ENCODE data around the gene POU6F2.

POU6F2 gene

DNA sequence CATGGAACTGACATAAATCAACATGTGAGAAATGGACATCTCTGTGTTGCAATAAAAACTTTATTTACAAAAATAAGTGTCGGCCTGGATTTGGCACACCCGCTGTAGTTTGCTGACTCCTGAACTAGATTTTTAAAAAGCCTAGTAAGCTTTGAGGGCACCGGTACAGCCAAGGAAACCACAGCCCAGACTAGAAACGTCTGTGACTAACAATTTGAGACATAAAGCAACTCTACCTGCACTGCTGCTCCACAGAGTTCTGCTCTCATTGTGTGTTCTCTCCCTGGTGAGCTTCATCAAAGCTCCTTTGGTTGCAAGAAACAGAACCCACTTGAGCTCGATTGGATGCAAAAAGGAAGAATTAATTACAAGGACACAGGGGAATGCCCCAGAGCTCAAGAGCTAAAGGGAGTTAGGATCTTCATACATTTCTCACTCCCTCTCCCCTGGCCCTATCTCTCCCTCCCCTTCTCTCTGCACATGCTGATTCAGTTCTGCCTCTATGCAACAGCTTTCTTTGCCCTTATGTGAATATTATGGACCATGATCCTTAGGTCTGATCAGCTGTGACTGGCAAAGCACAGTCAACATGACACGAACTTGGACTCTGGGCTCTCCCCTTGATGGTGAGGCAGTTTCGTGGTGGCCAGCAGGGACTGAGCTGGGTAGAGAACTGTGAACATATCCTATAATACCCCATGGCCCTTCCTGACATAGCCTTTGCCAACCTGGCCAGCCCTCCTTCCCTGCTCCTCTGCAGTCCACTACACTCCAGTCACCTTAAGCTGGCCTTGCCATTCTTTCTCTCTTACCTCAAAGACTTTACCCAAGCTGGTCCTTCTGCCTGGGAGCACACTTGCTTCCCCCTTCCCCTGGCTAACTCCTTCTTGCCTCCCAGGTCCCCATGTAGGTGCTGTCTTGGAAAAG lies 511.0 kb downstream of the POU6F2 start:
- H3K36me3 ChIP-seq (ENCODE audit: control insufficient read depth, insufficient read depth, low read length): no peaks in the 10 kb centered on the region
- no peaks in the 10 kb centered on the region for H3K9me3 ChIP-seq (ENCODE audit: control insufficient read depth, low read length)
- 86 to 88% methylated on average over 7 of the region's 7 CpGs for WGBS, 2 experiments
- no peak overlapping the region for H3K4me3 ChIP-seq (ENCODE audit: insufficient read depth, low read depth, low read length)
- H3K4me1 ChIP-seq (ENCODE audit: control insufficient read depth, insufficient read depth, low read length): no peaks in the 10 kb centered on the region
- H3K27me3 ChIP-seq (ENCODE audit: control insufficient read depth, insufficient read depth, low read length, poor library complexity, severe bottlenecking): no peaks in the 10 kb centered on the region
- H3K27ac ChIP-seq (ENCODE audit: insufficient read depth, low read depth, low read length, poor library complexity, severe bottlenecking): no peak overlapping the region

DNA sequence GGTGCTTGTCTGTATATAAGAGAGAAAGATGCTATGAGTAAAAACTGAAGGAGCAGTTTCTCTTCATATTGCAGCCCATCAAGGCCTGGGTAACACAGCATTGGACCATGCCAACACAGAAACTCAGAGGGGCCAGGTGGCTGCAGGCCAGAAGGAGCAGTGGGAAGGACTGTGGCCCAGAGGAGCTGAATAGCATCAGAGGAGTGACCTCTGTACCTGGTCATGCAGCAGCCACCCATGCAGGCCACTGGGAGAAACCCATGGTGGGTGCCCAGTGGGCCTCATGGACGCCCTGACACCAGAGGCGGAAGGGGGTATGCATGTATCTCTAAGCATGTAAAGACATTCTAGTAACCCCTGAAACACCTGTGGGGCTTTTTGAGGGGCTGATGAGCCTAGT lies 512.6 kb downstream of the POU6F2 start:
- 97% methylated on average over 2 of the region's 2 CpGs for WGBS, 2 experiments

DNA sequence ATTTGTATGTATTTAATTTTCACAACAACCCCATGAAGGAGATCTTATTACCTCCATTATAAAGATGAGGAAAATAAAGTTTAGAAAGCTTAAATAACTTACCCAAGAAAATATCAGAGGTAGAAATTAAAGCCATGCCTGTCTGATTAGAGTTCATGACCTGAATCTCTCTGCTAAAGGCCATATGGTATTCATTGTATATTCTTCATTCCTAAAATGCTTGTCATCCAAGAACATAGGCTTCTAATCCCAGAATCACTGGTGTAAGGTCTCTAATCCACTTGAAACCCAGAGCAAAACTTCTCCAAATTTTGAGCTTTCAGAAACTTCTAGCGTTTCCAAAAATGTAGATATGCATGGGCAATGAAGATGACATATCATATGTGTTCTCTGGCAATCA lies 516.2 kb downstream of the POU6F2 start:
- Histone ChIP-seq H3K4me3 (ENCODE audit: insufficient read depth, low read depth, low read length) (no peak overlapping the region), H3K36me3 (ENCODE audit: control insufficient read depth, insufficient read depth, low read length) (no peaks in the 10 kb centered on the region), H3K9me3 (ENCODE audit: control insufficient read depth, low read length) (no peaks in the 10 kb centered on the region), H3K27ac (ENCODE audit: insufficient read depth, low read depth, low read length, poor library complexity, severe bottlenecking) (no peak overlapping the region), H3K27me3 (ENCODE audit: control insufficient read depth, insufficient read depth, low read length, poor library complexity, severe bottlenecking) (no peaks in the 10 kb centered on the region), H3K4me1 (ENCODE audit: control insufficient read depth, insufficient read depth, low read length) (no peaks in the 10 kb centered on the region)
- 91% methylated on average over 1 of the region's 1 CpG; no CpG with 5 or more reads in 1 of the 2 experiments for WGBS, 2 experiments

More for the DNA sequence above, 512.6 kb downstream of the POU6F2 start:
- Histone ChIP-seq H3K27ac (ENCODE audit: insufficient read depth, low read depth, low read length, poor library complexity, severe bottlenecking) (no peak overlapping the region), H3K4me1 (ENCODE audit: control insufficient read depth, insufficient read depth, low read length) (no peaks in the 10 kb centered on the region), H3K4me3 (ENCODE audit: insufficient read depth, low read depth, low read length) (no peak overlapping the region), H3K27me3 (ENCODE audit: control insufficient read depth, insufficient read depth, low read length, poor library complexity, severe bottlenecking) (no peaks in the 10 kb centered on the region), H3K36me3 (ENCODE audit: control insufficient read depth, insufficient read depth, low read length) (no peaks in the 10 kb centered on the region), H3K9me3 (ENCODE audit: control insufficient read depth, low read length) (no peaks in the 10 kb centered on the region)

DNA sequence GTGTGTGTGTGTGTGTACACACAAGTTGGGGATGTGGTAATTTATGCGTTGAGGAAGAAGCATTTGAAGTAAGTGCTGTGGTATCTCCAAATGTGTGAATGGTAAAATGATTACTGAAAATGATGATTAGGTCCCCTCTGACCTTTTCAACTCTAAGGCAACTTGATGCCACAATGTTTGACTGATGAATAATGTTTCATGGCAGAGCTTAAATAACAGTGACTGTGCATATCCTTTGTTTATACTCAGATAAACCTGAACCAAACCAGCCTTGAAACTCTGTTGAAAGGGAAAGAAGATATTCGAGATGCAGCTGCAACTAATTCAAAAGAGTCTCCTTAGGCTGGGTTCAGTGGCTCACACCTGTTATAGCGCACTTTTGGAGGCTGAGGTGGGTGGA lies 523.6 kb downstream of the POU6F2 start:
- 91 to 96% methylated on average over 3 of the region's 3 CpGs for WGBS, 2 experiments
- H3K4me3 ChIP-seq (ENCODE audit: insufficient read depth, low read depth, low read length): no peak overlapping the region
- no peaks in the 10 kb centered on the region for H3K9me3 ChIP-seq (ENCODE audit: control insufficient read depth, low read length)
- H3K27me3 ChIP-seq (ENCODE audit: control insufficient read depth, insufficient read depth, low read length, poor library complexity, severe bottlenecking): no peaks in the 10 kb centered on the region
- no peak overlapping the region for H3K27ac ChIP-seq (ENCODE audit: insufficient read depth, low read depth, low read length, poor library complexity, severe bottlenecking)
- H3K4me1 ChIP-seq (ENCODE audit: control insufficient read depth, insufficient read depth, low read length): no peaks in the 10 kb centered on the region
- no peaks in the 10 kb centered on the region for H3K36me3 ChIP-seq (ENCODE audit: control insufficient read depth, insufficient read depth, low read length)

DNA sequence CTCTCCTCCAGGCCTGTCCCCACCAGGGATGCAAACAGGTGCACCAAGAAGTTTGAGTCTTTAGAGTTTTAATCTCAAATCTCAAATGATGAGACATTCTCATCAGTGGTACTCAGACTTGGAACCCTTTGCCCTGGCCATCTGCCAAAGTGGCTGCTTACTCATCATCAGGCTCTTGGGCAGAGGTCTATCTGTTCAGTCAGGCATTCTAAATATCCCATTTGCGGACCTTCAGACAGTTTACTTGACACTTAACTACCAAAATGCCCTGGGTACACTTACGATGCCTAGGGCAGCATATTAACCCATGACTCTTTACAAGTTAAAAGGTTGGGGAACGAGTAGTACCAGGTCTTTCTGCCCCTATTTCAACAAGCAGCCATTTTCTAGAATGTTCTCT lies 527.3 kb downstream of the POU6F2 start:
- Histone ChIP-seq H3K27me3 (ENCODE audit: control insufficient read depth, insufficient read depth, low read length, poor library complexity, severe bottlenecking) (no peaks in the 10 kb centered on the region), H3K4me3 (ENCODE audit: insufficient read depth, low read depth, low read length) (no peak overlapping the region), H3K36me3 (ENCODE audit: control insufficient read depth, insufficient read depth, low read length) (no peaks in the 10 kb centered on the region), H3K27ac (ENCODE audit: insufficient read depth, low read depth, low read length, poor library complexity, severe bottlenecking) (no peak overlapping the region), H3K9me3 (ENCODE audit: control insufficient read depth, low read length) (no peaks in the 10 kb centered on the region), H3K4me1 (ENCODE audit: control insufficient read depth, insufficient read depth, low read length) (no peaks in the 10 kb centered on the region)
- WGBS, 2 experiments: 75 to 76% methylated on average over 3 of the region's 3 CpGs

DNA sequence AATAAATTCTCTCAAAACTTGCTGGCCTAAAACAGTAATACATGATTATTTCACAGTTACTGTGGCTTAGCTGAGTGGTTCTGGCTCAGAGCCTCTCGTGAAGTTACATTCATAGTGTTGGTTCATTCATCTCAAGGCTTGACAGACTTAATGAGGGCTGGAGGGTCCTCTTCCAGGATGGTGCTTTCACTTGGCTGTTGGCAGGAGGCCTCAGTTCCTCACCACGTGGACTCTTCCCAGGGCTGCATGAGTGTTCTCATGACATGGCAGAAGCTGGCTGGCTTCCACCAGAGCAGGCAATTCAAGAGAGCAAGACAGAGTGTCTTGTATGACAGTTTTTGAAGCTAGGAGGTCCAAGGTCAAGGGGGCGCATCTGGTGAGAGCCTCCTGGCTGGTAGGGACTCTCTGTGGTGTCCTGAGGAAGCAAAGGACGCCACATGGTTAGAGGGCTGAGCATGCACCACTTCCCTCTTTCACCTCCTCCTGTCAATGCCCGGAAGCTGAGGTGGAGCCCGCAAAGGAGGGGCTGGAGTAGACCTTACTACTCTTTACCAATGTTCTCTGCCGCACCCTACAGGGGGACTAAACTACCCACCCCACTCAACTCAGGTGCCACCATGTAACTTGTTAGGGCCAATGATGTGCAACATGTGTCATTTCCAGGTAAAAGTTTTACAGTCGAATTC lies 530.3 kb downstream of the POU6F2 start:
- H3K36me3 ChIP-seq (ENCODE audit: control insufficient read depth, insufficient read depth, low read length): no peaks in the 10 kb centered on the region
- no peak overlapping the region for H3K4me3 ChIP-seq (ENCODE audit: insufficient read depth, low read depth, low read length)
- no peaks in the 10 kb centered on the region for H3K9me3 ChIP-seq (ENCODE audit: control insufficient read depth, low read length)
- 92 to 93% methylated on average over 8 of the region's 8 CpGs for WGBS, 2 experiments
- no peaks in the 10 kb centered on the region for H3K4me1 ChIP-seq (ENCODE audit: control insufficient read depth, insufficient read depth, low read length)
- H3K27me3 ChIP-seq (ENCODE audit: control insufficient read depth, insufficient read depth, low read length, poor library complexity, severe bottlenecking): no peaks in the 10 kb centered on the region
- H3K27ac ChIP-seq (ENCODE audit: insufficient read depth, low read depth, low read length, poor library complexity, severe bottlenecking): no peak overlapping the region

DNA sequence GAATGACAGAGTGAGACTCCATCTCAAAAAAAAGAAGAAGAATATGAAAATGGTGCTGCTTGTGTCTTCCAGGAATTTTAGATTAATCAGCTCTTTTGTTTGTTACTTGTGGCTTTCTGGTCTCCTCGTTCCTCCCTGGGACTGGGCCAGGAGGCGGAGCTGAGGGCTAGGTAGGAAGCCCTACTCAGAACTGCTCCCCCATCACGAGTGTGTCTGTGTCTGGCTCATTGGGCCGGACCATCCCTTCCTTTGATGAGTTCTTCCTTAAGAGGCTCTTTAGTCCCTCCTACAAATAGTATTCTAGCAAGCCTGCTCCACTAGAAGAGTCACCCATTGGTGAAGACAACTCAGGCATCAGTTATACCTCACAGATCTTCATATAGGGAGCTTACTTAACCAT lies 531.7 kb downstream of the POU6F2 start:
- H3K9me3 ChIP-seq (ENCODE audit: control insufficient read depth, low read length): no peaks in the 10 kb centered on the region
- 93 to 94% methylated on average over 4 of the region's 4 CpGs for WGBS, 2 experiments

DNA sequence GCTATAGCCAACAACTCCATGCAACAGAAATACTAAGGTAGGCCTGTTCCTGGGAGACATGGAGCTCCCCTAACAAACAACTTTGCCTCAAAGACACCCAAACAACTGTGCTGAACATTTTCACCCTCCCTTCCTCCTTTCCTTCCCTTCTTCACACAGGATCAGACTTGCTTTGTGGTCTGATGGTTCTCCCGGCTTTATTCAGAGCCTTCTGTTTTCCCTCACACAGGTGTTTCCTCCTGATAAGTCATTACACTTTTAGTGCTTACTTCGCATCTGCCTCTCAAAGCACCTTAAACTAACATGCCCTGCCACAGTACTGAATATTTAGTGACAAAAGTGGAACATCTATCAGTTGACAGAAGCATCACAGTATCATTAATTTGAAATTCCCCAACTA lies 532.2 kb downstream of the POU6F2 start:
- H3K27me3 ChIP-seq (ENCODE audit: control insufficient read depth, insufficient read depth, low read length, poor library complexity, severe bottlenecking): no peaks in the 10 kb centered on the region
- H3K27ac ChIP-seq (ENCODE audit: insufficient read depth, low read depth, low read length, poor library complexity, severe bottlenecking): no peak overlapping the region
- H3K9me3 ChIP-seq (ENCODE audit: control insufficient read depth, low read length): no peaks in the 10 kb centered on the region
- no peak overlapping the region for H3K4me3 ChIP-seq (ENCODE audit: insufficient read depth, low read depth, low read length)
- 91 to 93% methylated on average over 2 of the region's 2 CpGs for WGBS, 2 experiments
- H3K36me3 ChIP-seq (ENCODE audit: control insufficient read depth, insufficient read depth, low read length): no peaks in the 10 kb centered on the region
- no peaks in the 10 kb centered on the region for H3K4me1 ChIP-seq (ENCODE audit: control insufficient read depth, insufficient read depth, low read length)

More for the DNA sequence above, 531.7 kb downstream of the POU6F2 start:
- Histone ChIP-seq H3K36me3 (ENCODE audit: control insufficient read depth, insufficient read depth, low read length) (no peaks in the 10 kb centered on the region), H3K4me3 (ENCODE audit: insufficient read depth, low read depth, low read length) (no peak overlapping the region), H3K27me3 (ENCODE audit: control insufficient read depth, insufficient read depth, low read length, poor library complexity, severe bottlenecking) (no peaks in the 10 kb centered on the region), H3K27ac (ENCODE audit: insufficient read depth, low read depth, low read length, poor library complexity, severe bottlenecking) (no peak overlapping the region), H3K4me1 (ENCODE audit: control insufficient read depth, insufficient read depth, low read length) (no peaks in the 10 kb centered on the region)

DNA sequence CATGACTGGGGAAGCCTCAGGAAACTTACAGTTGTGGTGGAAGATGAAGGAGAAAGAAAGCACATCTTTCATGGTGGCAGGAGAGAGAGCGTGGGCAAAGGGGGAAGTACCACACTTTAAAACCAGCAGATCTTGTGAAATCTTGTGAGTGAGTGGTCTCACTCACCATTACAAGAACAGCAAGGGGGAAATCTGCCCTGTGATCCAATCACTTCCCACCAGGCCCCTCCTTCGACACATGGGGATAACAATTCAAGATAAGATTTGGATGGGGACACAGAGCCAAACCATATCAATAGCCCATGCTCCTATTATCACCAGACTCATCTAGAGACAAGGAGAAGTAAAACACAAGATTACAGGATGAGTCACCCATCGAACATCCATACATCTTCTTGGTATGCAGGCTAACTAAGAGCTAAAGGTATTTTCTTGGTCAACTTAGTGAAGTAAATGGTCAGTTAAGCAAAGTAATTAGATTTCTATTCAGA lies 533.2 kb downstream of the POU6F2 start:
- 92 to 93% methylated on average over 3 of the region's 3 CpGs for WGBS, 2 experiments
- H3K27me3 ChIP-seq (ENCODE audit: control insufficient read depth, insufficient read depth, low read length, poor library complexity, severe bottlenecking): no peaks in the 10 kb centered on the region

DNA sequence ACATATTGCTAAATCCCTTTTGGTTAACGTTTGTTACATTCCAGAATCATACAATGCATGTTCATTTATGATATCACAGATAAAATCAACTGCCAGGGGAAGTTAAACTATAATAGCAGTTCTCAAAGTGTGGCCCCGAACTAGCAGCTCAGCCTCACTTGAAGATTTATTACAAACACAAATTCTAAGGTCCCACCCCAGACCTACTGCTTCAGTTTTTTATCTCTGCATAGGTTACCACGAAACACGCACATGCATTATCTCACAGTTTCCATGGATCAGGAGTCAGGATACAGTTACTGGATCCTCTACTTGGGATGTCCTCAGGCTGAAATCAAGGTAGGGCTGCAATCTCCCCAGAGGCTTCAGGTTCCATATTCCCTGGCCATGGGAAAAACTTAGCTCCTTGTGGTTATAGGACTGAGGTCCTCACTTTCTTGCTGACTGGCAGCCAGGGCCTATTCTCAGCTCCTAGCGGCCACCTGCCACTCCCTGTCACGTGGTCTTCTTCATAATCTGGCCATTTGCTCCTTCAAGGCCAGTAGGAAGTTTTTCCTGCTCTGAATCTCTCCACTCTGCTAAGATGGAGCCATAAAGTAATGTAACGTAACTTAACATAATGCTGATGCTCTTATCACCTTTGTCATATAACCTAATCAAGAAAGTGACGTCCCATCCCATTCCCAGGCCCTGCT lies 538.0 kb downstream of the POU6F2 start:
- Histone ChIP-seq H3K4me1 (ENCODE audit: control insufficient read depth, insufficient read depth, low read length) (no peaks in the 10 kb centered on the region), H3K27ac (ENCODE audit: insufficient read depth, low read depth, low read length, poor library complexity, severe bottlenecking) (no peak overlapping the region), H3K4me3 (ENCODE audit: insufficient read depth, low read depth, low read length) (no peak overlapping the region), H3K27me3 (ENCODE audit: control insufficient read depth, insufficient read depth, low read length, poor library complexity, severe bottlenecking) (no peaks in the 10 kb centered on the region), H3K36me3 (ENCODE audit: control insufficient read depth, insufficient read depth, low read length) (no peaks in the 10 kb centered on the region), H3K9me3 (ENCODE audit: control insufficient read depth, low read length) (no peaks in the 10 kb centered on the region)
- 93 to 94% methylated on average over 8 of the region's 8 CpGs for WGBS, 2 experiments

More for the DNA sequence above, 533.2 kb downstream of the POU6F2 start:
- Histone ChIP-seq H3K4me3 (ENCODE audit: insufficient read depth, low read depth, low read length) (no peak overlapping the region), H3K36me3 (ENCODE audit: control insufficient read depth, insufficient read depth, low read length) (no peaks in the 10 kb centered on the region), H3K27ac (ENCODE audit: insufficient read depth, low read depth, low read length, poor library complexity, severe bottlenecking) (no peak overlapping the region), H3K4me1 (ENCODE audit: control insufficient read depth, insufficient read depth, low read length) (no peaks in the 10 kb centered on the region), H3K9me3 (ENCODE audit: control insufficient read depth, low read length) (no peaks in the 10 kb centered on the region)
